Right atrium auricular region (tissue), 2 donors: ENCODE data around the gene BTG1. TPM values are rescaled to one million over a fixed set of nuclear protein-coding genes. Genes with fewer than 3 reads are reported as not detected.

Experiments used
- DNase-seq: peaks from one replicate; pipeline ENCODE4 v3.0.0-alpha.2; 2019; ENCODE audit warnings: low spot score
- H3K27ac ChIP-seq, 2 donors: fragments of 200-600 bp; sonication (generic); 1 replicate in 1 of 2; 2 replicates in 1 of 2; pipeline ENCODE4 v1.5.1; 2016 to 2019
- H3K27me3 ChIP-seq, 2 donors: fragments of 200-600 bp; sonication (generic); one replicate each; pipeline versions ENCODE4 v1.5.1 to v1.6.0; 2017 to 2019
- H3K36me3 ChIP-seq: fragments of 200-600 bp; sonication (generic); one replicate; pipeline ENCODE4 v1.5.1; 2016
- H3K4me1 ChIP-seq, 2 donors: fragments of 200-600 bp; sonication (generic); one replicate each; pipeline versions ENCODE4 v1.5.1 to v1.6.0; 2017 to 2019
- H3K4me3 ChIP-seq, 2 donors: fragments of 200-600 bp; sonication (generic); 1 replicate in 1 of 2; 2 replicates in 1 of 2; pipeline ENCODE4 v1.5.1; 2017 to 2019; ENCODE audit warnings: mild to moderate bottlenecking in 1 of 2, moderate library complexity in 1 of 2
- H3K9me3 ChIP-seq, 2 donors: fragments of 200-600 bp; sonication (generic); one replicate each; pipeline ENCODE4 v1.5.1; 2019
- CTCF ChIP-seq, 2 donors: fragments of 200-600 bp; sonication (generic); IDR thresholded peaks; one replicate each; pipeline ENCODE4 v1.5.1; 2019; ENCODE audit warnings: antibody characterized with exemption in 2 of 2
- total RNA-seq, 2 donors: library from RNA; depleted of rRNA; stranded (reverse); fragments of >200 nt; gene quantifications; one replicate each; pipeline ENCODE4 v1.1.0, GENCODE V29; 2016

Gene BTG1
- total RNA-seq, 2 donors from 2014 or later = 51.2 to 61.6 TPM

GRCh38 chr12:92130999-92131398, 14.6 kb downstream of the BTG1 start:
- no peaks in the 10 kb centered on the region for H3K9me3 ChIP-seq
- H3K27me3 ChIP-seq = no peaks in the 10 kb centered on the region
- no peaks in the 10 kb centered on the region for H3K36me3 ChIP-seq
- no peak overlapping the region for H3K4me3 ChIP-seq
- no peak for DNase-seq
- peaks cover 0 to 52% of the 10 kb centered on the region in 2 donors for H3K4me1 ChIP-seq
- peak overlapping the region in 1 of 2 donors; percentile 100 for H3K27ac ChIP-seq
- TF ChIP-seq CTCF (IDR thresholded peaks at IDR 0.05) = no peak

DNA sequence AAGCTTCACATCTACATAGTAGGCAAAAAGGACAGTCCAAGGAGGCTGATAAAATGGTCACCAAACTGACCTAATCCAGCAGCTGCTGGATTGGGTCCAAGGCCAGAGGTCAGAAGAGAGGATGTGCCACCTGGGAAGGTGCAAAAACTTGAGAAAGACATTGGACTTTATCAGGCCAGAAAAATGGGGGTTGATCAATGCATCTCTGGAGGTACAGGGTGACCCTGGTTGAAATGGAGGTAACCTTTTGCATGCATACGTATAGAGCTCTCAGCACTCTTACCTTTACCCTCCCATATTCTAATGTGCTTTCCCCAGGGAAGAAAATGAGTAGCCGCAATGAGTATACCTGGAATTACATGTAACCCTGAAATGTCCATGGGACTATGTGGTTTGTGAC, 16.0 kb downstream of the BTG1 start:
- H3K4me1 ChIP-seq = peaks cover 0 to 38% of the 10 kb centered on the region in 2 donors
- H3K4me3 ChIP-seq = no peak overlapping the region
- peak overlapping the region in 1 of 2 donors; percentile 100 for H3K27ac ChIP-seq
- no peaks in the 10 kb centered on the region for H3K9me3 ChIP-seq
- no peak for DNase-seq
- no peak for TF ChIP-seq CTCF (IDR thresholded peaks at IDR 0.05)
- no peaks in the 10 kb centered on the region for H3K36me3 ChIP-seq
- H3K27me3 ChIP-seq = no peaks in the 10 kb centered on the region

- no peak overlapping the region for H3K27ac ChIP-seq
- no peak overlapping the region for H3K4me3 ChIP-seq
- TF ChIP-seq CTCF (IDR thresholded peaks at IDR 0.05) = no peak
- H3K4me1 ChIP-seq = peaks cover 0 to 28% of the 10 kb centered on the region in 2 donors
- no peaks in the 10 kb centered on the region for H3K9me3 ChIP-seq
- no peaks in the 10 kb centered on the region for H3K27me3 ChIP-seq
- DNase-seq = no peak
- no peaks in the 10 kb centered on the region for H3K36me3 ChIP-seq
These were observed 17.0 kb downstream of the BTG1 start for GRCh38 chr12:92128612-92129011.

DNA sequence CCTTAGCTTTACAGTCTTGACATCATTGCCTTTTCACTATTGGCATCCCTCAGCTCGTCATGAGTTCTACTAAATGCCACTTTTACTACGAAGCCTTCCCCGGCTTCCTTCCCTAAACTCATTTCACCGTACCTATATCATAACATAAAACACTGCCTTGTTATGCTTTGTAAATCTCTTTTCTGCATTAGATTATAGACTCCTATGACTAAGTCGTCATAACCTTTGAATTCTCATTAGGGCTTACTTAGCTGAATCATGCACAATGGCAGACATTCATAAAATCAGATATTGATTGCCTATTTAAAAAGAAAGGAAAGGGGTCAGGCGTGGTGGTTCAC, 21.0 kb downstream of the BTG1 start:
- Histone ChIP-seq H3K27me3 (no peaks in the 10 kb centered on the region), H3K9me3 (peaks cover 0 to 25% of the 10 kb centered on the region in 2 donors), H3K27ac (no peak overlapping the region), H3K4me1 (no peaks in the 10 kb centered on the region), H3K4me3 (no peak overlapping the region), H3K36me3 (no peaks in the 10 kb centered on the region)
- TF ChIP-seq CTCF (IDR thresholded peaks at IDR 0.05) = no peak
- DNase-seq = no peak

DNA sequence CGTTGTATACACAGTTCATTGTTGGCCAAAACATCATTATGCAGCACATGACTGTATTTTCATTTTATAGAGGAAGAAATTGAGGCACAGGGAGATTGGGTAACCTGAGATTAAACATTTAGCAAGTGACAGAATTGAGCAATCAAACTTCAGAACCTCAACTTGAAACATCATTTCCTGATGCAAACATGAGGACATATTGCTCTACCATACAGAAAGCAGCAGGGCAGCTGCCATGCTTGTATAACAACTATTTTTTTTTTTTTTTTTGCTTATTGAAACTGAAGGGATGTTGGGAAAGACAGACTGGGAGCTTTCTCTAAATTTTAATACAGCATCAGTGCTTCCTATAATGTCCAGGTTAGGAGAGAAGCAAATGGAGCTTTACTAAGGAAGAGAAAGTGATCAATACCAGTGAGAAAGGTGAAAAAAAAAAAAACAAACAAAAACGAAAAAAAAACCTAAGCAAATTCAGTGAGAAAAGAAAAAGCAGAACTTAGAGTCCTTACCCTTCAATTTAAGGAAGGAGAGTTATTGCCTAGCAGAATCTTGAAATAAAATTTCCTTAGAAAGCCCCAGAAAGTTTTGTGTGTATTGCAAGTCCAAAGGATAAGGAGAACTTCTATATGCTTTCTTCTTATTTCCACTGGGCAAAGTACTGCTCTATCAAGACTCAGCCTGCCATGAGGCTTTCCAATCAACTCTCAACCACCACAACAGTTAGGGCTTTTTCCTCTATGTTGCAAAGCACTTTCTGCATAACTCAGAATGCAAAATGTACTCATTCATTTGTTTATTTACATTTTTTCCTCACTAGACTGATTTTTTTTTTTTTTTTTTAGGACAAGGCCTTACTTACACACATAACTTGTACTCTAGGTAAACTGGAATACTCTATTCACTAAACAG, 21.6 kb downstream of the BTG1 start:
- Histone ChIP-seq H3K36me3 (no peaks in the 10 kb centered on the region), H3K4me3 (no peak overlapping the region), H3K4me1 (no peaks in the 10 kb centered on the region), H3K27me3 (no peaks in the 10 kb centered on the region), H3K27ac (no peak overlapping the region), H3K9me3 (peaks cover 0 to 32% of the 10 kb centered on the region in 2 donors)
- no peak for DNase-seq
- no peak for TF ChIP-seq CTCF (IDR thresholded peaks at IDR 0.05)
